HG03066 (cell line): Measurements from ENCODE around the gene CWC27.

Experiments used
- ATAC-seq: cut with Tn5 transposase; IDR thresholded peaks from one replicate; pipeline ENCODE4 v1.9.1; 2021; ENCODE audit warnings: low read depth; ENCODE audit not compliant: unreplicated experiment

Gene CWC27

GRCh38 chr5:65026816-65027548 is 258.3 kb downstream of the CWC27 start:
- ATAC-seq, result peak; percentile 67

- no peak for ATAC-seq
These were observed 260.4 kb downstream of the CWC27 start for GRCh38 chr5:65029178-65029577.

- no peak for ATAC-seq
These were observed 261.3 kb downstream of the CWC27 start for GRCh38 chr5:65030056-65030455.

DNA sequence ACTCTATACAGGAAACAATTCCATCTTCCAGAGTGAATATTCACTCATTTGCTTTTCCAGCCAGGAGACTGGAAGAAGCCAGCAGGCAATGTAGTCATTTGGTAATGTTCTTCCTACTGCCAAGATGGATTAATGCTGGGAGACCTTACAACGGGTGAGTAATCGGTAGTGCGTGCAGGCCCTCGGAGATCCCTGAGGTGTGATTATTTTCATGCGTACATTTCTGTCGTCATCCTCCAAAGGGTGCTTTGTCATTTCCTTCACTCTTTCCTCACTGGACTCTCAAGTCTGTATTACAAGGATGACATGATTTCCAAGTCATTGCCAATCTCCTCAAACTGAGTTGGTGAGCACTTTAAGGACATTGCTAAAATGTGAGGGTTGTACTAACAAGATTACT is 263.5 kb downstream of the CWC27 start:
- no peak for ATAC-seq

GRCh38 chr5:65034029-65034812 is 265.5 kb downstream of the CWC27 start:
- no peak for ATAC-seq

DNA sequence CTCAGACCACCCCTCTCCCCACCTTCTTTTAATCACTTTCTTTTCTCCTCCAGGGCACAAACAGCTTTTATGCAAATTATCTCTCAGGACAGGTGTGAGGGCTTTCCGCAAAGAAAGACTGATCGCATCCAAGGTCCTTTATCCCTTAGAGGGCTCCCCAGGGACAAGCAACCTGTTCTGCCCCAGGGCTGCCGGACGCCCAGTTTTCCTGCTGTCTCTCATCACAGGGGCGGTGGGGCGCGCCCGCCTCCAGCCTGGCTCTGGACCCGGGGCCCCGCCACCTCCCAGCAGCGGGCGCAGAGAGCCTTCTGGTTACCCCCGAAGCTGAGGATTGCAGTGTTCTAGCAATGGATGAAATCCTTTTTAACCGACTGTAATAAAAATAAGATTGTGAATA is 266.1 kb downstream of the CWC27 start:
- ATAC-seq, result no peak

DNA sequence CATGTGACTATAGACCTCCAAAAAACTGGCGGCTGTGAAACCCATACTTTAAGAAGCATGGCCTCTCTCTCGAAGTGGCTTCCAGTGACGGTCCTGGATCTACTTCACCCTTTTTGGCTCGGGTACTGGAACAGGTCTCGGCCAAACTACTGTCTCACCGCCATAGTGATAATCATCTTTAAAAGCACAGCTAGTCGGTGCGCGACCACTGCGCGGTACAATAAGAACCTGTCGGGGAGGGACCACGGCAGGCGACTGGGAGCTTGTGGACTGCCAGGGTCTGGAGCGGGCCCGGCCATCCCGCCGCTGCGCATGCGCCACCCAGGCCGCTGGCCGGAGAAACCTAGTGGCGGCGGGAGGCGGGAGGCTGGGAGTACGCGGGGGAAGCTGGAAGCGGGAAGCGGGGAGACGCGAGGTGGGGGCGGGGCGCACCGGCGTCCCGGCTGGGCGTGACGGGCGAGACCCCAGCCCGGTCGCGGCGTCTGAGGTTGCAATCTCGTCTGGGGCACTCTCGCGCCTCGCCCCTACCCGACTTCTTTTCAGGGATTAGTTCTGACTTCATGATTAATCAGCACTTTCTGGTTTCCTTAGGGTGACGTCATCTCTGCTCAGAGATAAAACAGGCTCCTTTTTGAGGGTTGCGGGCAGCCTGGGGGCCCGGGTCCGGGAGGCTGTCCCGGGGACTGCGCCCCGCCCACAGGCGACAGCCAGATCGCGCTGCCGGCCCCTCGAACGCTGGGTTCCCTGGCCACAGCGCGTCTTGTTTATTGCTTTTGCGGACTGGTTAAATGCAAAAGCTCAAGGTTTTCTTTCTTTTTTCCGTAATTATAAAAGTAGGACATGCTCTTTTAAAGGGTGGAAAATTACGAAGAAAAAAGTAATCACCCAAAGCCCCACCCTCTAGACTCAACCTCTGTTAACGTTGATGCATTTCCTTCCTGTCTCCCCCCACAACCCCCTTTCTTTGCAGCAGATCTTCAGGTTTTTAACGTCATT is 266.8 kb downstream of the CWC27 start:
- peak; percentile 79 for ATAC-seq

DNA sequence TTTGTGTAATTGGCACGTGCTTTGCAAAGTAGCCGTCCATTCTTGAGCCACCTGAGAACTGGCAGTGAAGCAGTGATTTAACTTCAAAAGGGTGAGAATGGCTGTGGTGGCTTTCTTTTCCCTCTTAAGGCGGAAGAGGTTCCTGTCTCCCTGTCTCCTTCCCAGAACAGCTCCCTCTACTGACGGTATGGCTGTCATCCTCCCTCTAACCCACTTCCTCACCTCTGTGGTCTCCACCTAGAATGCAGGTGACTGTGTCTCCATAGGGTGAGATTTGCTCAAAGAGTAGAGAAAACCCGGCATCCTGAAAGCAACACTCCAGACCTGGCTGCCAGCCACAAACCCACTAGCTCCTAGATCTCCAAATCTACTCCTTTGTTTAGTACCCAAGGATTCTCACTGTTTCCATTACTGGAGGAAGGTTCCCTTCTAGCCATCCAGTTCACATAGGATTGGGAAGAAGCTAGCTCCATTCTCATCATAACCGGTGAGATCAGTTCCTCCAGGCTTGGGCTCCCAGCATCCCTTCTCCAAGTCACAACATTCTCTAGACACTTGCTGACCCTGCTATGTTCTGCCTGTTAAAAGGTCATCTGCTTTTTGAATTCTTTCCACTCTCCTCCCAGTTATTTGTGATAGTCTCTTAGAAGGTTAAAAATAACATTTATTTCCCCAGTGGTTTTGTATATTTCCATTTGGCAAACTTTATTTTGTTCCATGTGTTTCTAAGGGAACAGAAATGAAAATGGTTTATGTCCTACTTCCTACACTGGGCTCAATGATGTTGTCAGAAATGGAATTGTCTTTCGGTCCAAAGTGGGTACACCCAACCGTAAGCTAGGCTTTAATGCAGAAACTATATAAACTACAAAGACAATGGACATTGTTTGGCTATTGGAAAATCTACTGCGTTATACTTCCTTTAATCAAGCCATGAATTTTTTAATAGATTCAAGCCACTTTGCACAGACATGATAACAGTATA is 269.4 kb downstream of the CWC27 start:
- no peak for ATAC-seq

GRCh38 chr5:65041296-65042158 is 272.8 kb downstream of the CWC27 start:
- ATAC-seq, result no peak

GRCh38 chr5:65043843-65044359 is 275.2 kb downstream of the CWC27 start:
- ATAC-seq, result peak; percentile 66

- ATAC-seq, result no peak
These were observed 278.5 kb downstream of the CWC27 start for GRCh38 chr5:65047225-65047624.

DNA sequence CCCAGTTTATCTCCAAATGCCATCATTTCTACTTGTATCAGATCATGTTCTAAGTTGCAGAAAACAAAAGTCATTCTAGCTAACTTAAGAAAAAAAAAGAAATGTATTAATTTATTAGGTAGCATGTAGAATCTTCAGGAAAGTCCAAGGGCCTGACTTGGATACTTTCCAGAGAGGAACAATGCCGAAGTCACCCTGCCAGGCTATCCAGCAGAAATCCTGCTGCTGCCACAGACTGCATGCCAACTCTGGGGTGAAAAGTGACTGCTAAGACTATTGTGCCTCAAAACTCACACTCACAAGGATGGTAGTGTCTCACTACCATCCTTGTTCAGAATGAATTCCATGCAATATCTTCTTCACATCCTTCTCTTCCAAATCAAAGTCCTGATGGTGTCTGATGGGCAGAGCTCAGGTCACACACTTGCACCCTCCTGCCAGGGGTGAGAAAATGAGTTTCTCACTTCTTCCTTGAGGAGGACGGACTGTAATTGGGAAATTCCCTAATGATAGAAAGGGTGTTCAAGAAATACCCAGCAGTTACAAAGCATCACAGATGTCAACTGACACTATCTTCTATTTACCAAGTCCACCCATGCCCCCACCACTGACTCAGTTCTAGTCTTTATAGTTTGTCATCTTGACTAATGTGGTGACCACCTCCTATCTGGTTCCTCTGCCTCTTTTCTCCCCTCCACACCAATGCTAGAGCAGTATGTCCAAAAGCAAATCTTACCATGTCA is 279.4 kb downstream of the CWC27 start:
- ATAC-seq, result peak; percentile 30

DNA sequence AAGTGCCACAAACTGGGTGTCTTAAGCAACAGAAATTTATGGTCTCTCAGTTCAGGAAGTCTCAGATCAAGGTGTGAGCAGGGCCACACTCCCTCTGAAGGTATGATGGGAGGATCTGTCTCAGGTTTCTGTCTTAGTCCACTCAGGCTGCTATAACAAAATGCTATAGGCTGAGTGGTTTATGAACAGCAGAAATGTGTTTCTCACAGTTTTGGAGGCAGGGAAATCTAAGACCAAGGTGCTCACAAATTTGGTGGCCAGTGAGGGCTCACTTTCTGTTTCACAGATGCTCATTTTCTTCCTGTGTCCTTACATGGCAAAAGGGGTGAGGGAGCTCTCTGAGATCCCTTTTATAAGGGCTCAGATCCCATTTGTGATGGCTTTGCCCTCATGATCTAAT is 281.4 kb downstream of the CWC27 start:
- ATAC-seq, result peak; percentile 44

GRCh38 chr5:65050826-65051498 is 282.2 kb downstream of the CWC27 start:
- ATAC-seq, result no peak

DNA sequence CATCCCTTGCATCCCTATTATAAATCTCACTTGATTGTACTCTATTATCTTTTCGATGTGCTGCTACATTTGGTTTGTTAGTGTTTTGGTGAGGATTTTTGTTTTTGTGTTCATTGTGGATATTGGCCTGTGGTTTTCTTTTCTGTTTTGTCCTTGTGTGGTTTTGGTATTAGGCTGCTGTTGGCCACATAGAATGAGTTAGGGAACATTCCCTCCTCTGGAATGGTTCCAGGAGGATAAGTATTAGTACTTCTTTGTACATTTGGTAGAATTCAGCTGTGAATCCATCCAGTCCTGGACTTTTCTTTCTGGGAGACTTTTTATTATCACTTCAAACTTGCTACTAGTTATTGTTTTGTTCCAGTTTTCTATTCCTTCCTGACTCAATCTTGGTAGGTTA is 287.2 kb downstream of the CWC27 start:
- no peak for ATAC-seq

DNA sequence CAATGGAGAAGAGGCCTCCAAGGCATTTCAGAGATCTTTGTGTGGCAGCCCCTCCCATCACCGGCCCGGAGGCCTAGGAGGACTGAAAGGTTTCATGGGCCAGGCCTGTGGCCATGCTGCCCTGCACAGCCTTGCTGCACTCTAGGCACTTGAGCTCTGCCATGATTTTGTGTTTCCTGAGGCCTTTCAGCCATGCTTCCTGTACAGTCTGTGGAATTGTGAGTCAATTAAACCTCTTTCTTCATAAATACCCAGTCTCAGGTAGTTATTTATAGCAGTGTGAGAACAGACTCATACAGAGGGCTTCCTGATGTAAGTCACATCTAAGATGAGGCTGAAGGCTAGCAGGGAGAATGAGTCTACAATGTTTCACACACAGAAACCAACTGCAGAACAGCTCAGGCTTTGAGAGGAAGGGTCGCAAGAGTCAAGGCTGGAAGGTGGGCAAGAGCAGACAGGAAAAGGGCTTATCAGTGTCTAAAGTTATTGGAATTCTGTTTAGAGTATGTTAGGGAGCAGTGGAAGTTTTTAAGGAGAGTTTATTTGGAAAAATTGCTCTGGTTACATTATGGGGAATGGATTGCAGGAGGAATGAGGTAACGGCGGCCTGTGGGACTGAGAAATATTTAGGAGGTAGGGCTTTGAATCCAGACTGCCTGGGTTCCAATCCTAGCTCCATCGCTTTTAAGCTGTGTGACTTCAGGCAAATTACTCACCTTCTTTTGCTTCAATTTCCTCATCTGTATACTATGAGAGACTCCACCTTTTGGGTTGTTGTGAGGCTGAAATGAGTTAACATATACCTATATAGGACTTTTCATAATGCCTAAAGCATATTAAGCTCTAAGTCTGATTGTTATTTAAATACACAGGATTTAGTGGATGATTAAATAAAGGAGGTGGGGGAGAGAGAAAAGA is 291.2 kb downstream of the CWC27 start:
- ATAC-seq, result no peak
